ENCODE data around the gene SENP7.

Gene SENP7

GRCh38 chr3:101387351-101387750, 125.7 kb downstream of the SENP7 start:
- no peak for TF ChIP-seq CTCF (conservative IDR thresholded peaks at IDR 0.05; ENCODE audit: low read depth, low read length)
- no peak for DNase-seq (ENCODE audit: low read depth)
- no peak overlapping the region for H3K4me3 ChIP-seq (ENCODE audit: low read length)

GRCh38 chr3:101384426-101384825, 128.6 kb downstream of the SENP7 start:
- TF ChIP-seq CTCF (conservative IDR thresholded peaks at IDR 0.05; ENCODE audit: low read depth, low read length) = no peak
- H3K4me3 ChIP-seq (ENCODE audit: low read length) = no peak overlapping the region
- no peak for DNase-seq (ENCODE audit: low read depth)

- no peak for TF ChIP-seq CTCF (conservative IDR thresholded peaks at IDR 0.05; ENCODE audit: low read depth, low read length)
- DNase-seq (ENCODE audit: low read depth) = no peak
- H3K4me3 ChIP-seq (ENCODE audit: low read length) = no peak overlapping the region
Observed at GRCh38 chr3:101383656-101384055, 129.4 kb downstream of the SENP7 start.

GRCh38 chr3:101383156-101383575, 129.8 kb downstream of the SENP7 start:
- TF ChIP-seq CTCF (conservative IDR thresholded peaks at IDR 0.05; ENCODE audit: low read depth, low read length) = no peak
- no peak overlapping the region for H3K4me3 ChIP-seq (ENCODE audit: low read length)
- no peak for DNase-seq (ENCODE audit: low read depth)

GRCh38 chr3:101381809-101382208, 131.2 kb downstream of the SENP7 start:
- DNase-seq (ENCODE audit: low read depth) = no peak
- TF ChIP-seq CTCF (conservative IDR thresholded peaks at IDR 0.05; ENCODE audit: low read depth, low read length) = peak; percentile 32
- no peak overlapping the region for H3K4me3 ChIP-seq (ENCODE audit: low read length)

GRCh38 chr3:101379658-101380376, 133.2 kb downstream of the SENP7 start:
- no peak for DNase-seq (ENCODE audit: low read depth)
- no peak for TF ChIP-seq CTCF (conservative IDR thresholded peaks at IDR 0.05; ENCODE audit: low read depth, low read length)
- H3K4me3 ChIP-seq (ENCODE audit: low read length) = no peak overlapping the region

- H3K4me3 ChIP-seq (ENCODE audit: low read length) = no peak overlapping the region
- DNase-seq (ENCODE audit: low read depth) = no peak
- TF ChIP-seq CTCF (conservative IDR thresholded peaks at IDR 0.05; ENCODE audit: low read depth, low read length) = no peak
Observed at GRCh38 chr3:101377796-101378195, 135.2 kb downstream of the SENP7 start.

Data from retinal pigment epithelial cell (primary cell).